ENCODE measurements around the gene KRT6C. TPM values are rescaled to one million over a fixed set of nuclear protein-coding genes. Genes with fewer than 3 reads are reported as not detected.

KRT6C gene
- total RNA-seq: not detected

GRCh38 chr12:52473768-52474167 is at the start of gene KRT6C:
TSS of gene KRT6C (minus strand) at chr12:52473805. CDS start at chr12:52473737, 68 bp downstream.
- H3K9me3 ChIP-seq (ENCODE audit: low read depth, low read length): no peaks in the 10 kb centered on the region
- no peaks in the 10 kb centered on the region for H3K4me1 ChIP-seq (ENCODE audit: insufficient read depth, low read length)
- no peaks in the 10 kb centered on the region for H3K27me3 ChIP-seq (ENCODE audit: insufficient read depth, low read length)
- no peak within 1 kb of the TSS for H3K4me3 ChIP-seq (ENCODE audit: low read length)

GRCh38 chr12:52522346-52523011 is 48.9 kb upstream of the KRT6C start:
- Histone ChIP-seq H3K4me3 (ENCODE audit: low read length) (no peak overlapping the region), H3K9me3 (ENCODE audit: low read depth, low read length) (no peaks in the 10 kb centered on the region), H3K4me1 (ENCODE audit: insufficient read depth, low read length) (no peaks in the 10 kb centered on the region), H3K27me3 (ENCODE audit: insufficient read depth, low read length) (no peaks in the 10 kb centered on the region)

- H3K9me3 ChIP-seq (ENCODE audit: low read depth, low read length): no peaks in the 10 kb centered on the region
- H3K27me3 ChIP-seq (ENCODE audit: insufficient read depth, low read length): no peaks in the 10 kb centered on the region
- H3K4me3 ChIP-seq (ENCODE audit: low read length): no peak overlapping the region
- H3K4me1 ChIP-seq (ENCODE audit: insufficient read depth, low read length): no peaks in the 10 kb centered on the region
Observed at GRCh38 chr12:52521568-52522266, 48.1 kb upstream of the KRT6C start.

GRCh38 chr12:52521175-52521567 is 47.6 kb upstream of the KRT6C start:
- no peaks in the 10 kb centered on the region for H3K27me3 ChIP-seq (ENCODE audit: insufficient read depth, low read length)
- H3K9me3 ChIP-seq (ENCODE audit: low read depth, low read length): no peaks in the 10 kb centered on the region
- no peaks in the 10 kb centered on the region for H3K4me1 ChIP-seq (ENCODE audit: insufficient read depth, low read length)
- no peak overlapping the region for H3K4me3 ChIP-seq (ENCODE audit: low read length)

GRCh38 chr12:52519826-52520662 is 46.4 kb upstream of the KRT6C start, which contains the start of gene KRT5:
TSS of gene KRT5 (minus strand) at chr12:52520394. CDS start at chr12:52520296, 98 bp downstream.
- Histone ChIP-seq H3K4me1 (ENCODE audit: insufficient read depth, low read length) (no peaks in the 10 kb centered on the region), H3K4me3 (ENCODE audit: low read length) (no peak within 1 kb of the TSS), H3K9me3 (ENCODE audit: low read depth, low read length) (no peaks in the 10 kb centered on the region), H3K27me3 (ENCODE audit: insufficient read depth, low read length) (no peaks in the 10 kb centered on the region)

GRCh38 chr12:52519387-52519703 is 45.7 kb upstream of the KRT6C start:
- H3K4me1 ChIP-seq (ENCODE audit: insufficient read depth, low read length): no peaks in the 10 kb centered on the region
- no peak overlapping the region for H3K4me3 ChIP-seq (ENCODE audit: low read length)
- no peaks in the 10 kb centered on the region for H3K27me3 ChIP-seq (ENCODE audit: insufficient read depth, low read length)
- H3K9me3 ChIP-seq (ENCODE audit: low read depth, low read length): no peaks in the 10 kb centered on the region

GRCh38 chr12:52518574-52519386 is 45.2 kb upstream of the KRT6C start:
- Histone ChIP-seq H3K4me3 (ENCODE audit: low read length) (no peak overlapping the region), H3K4me1 (ENCODE audit: insufficient read depth, low read length) (no peaks in the 10 kb centered on the region), H3K27me3 (ENCODE audit: insufficient read depth, low read length) (no peaks in the 10 kb centered on the region), H3K9me3 (ENCODE audit: low read depth, low read length) (no peaks in the 10 kb centered on the region)

- H3K4me3 ChIP-seq (ENCODE audit: low read length): no peak overlapping the region
- H3K9me3 ChIP-seq (ENCODE audit: low read depth, low read length): no peaks in the 10 kb centered on the region
- no peaks in the 10 kb centered on the region for H3K4me1 ChIP-seq (ENCODE audit: insufficient read depth, low read length)
- H3K27me3 ChIP-seq (ENCODE audit: insufficient read depth, low read length): no peaks in the 10 kb centered on the region
Observed at GRCh38 chr12:52517888-52518287, 44.3 kb upstream of the KRT6C start.

GRCh38 chr12:52517005-52517835 is 43.6 kb upstream of the KRT6C start:
- no peaks in the 10 kb centered on the region for H3K4me1 ChIP-seq (ENCODE audit: insufficient read depth, low read length)
- no peaks in the 10 kb centered on the region for H3K9me3 ChIP-seq (ENCODE audit: low read depth, low read length)
- no peak overlapping the region for H3K4me3 ChIP-seq (ENCODE audit: low read length)
- no peaks in the 10 kb centered on the region for H3K27me3 ChIP-seq (ENCODE audit: insufficient read depth, low read length)

GRCh38 chr12:52515927-52516831 is 42.6 kb upstream of the KRT6C start:
- no peaks in the 10 kb centered on the region for H3K4me1 ChIP-seq (ENCODE audit: insufficient read depth, low read length)
- H3K4me3 ChIP-seq (ENCODE audit: low read length): no peak overlapping the region
- H3K27me3 ChIP-seq (ENCODE audit: insufficient read depth, low read length): peaks cover 2% of the 10 kb centered on the region
- H3K9me3 ChIP-seq (ENCODE audit: low read depth, low read length): peaks cover under 1% of the 10 kb centered on the region

GRCh38 chr12:52515319-52515646 is 41.7 kb upstream of the KRT6C start:
- Histone ChIP-seq H3K4me1 (ENCODE audit: insufficient read depth, low read length) (no peaks in the 10 kb centered on the region), H3K4me3 (ENCODE audit: low read length) (no peak overlapping the region), H3K9me3 (ENCODE audit: low read depth, low read length) (peaks cover 9% of the 10 kb centered on the region), H3K27me3 (ENCODE audit: insufficient read depth, low read length) (peaks cover 4% of the 10 kb centered on the region)

GRCh38 chr12:52514471-52515318 is 41.1 kb upstream of the KRT6C start:
- H3K4me1 ChIP-seq (ENCODE audit: insufficient read depth, low read length): no peaks in the 10 kb centered on the region
- peaks cover 12% of the 10 kb centered on the region for H3K9me3 ChIP-seq (ENCODE audit: low read depth, low read length)
- no peak overlapping the region for H3K4me3 ChIP-seq (ENCODE audit: low read length)
- peaks cover 5% of the 10 kb centered on the region for H3K27me3 ChIP-seq (ENCODE audit: insufficient read depth, low read length)

- Histone ChIP-seq H3K4me3 (ENCODE audit: low read length) (no peak overlapping the region), H3K9me3 (ENCODE audit: low read depth, low read length) (peaks cover 12% of the 10 kb centered on the region), H3K27me3 (ENCODE audit: insufficient read depth, low read length) (peaks cover 5% of the 10 kb centered on the region), H3K4me1 (ENCODE audit: insufficient read depth, low read length) (no peaks in the 10 kb centered on the region)
Observed at GRCh38 chr12:52513736-52514135, 40.1 kb upstream of the KRT6C start.
